Measurements from ENCODE around the gene PI4KA. TPM values are rescaled to one million over a fixed set of nuclear protein-coding genes. Genes with fewer than 3 reads are reported as not detected.
"Not testable (repeated sequence)": the region's sequence is repeated elsewhere in the genome, so short reads cannot be mapped to it uniquely, and the experiment has no call there.

The PI4KA gene
- total and polyA plus RNA-seq, 9 donors, result 21.1 to 48.1 (median 35.5) TPM

DNA sequence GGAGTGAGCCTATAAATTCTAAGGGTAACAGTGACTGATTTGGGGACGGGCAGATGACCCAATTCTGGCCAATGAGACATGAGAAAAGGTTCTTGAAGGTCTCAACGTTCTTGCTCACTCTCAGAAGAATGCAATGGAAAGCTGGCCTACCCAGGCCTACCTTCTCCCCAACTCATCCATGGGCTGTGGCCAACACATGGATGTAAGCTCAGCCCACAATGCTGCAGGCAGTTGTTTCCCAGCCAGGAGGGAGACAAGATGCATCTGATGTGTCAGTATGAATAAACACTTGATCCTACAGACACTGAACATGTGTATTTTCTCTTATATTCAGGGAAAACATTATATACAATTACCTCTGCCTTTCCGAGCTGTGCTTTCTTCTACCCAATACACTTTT lies 24.4 kb downstream of the PI4KA start:
- no peak for DNase-seq
- Histone ChIP-seq H3K4me1 (ENCODE audit: control insufficient read depth, insufficient read depth, low read length) (no peaks in the 10 kb centered on the region), H3K27me3 (ENCODE audit: control insufficient read depth, insufficient read depth, low read length) (no peaks in the 10 kb centered on the region), H3K9me3 (replicated peaks; ENCODE audit: control insufficient read depth, low read depth, low read length) (no peaks in the 10 kb centered on the region), H3K4me3 (ENCODE audit: low read length) (no peak overlapping the region), H3K36me3 (ENCODE audit: control insufficient read depth, insufficient read depth, low read length) (peaks cover 25% of the 10 kb centered on the region), H3K27ac (ENCODE audit: low read length) (no peak overlapping the region)
- WGBS (ENCODE audit: insufficient coverage), result no CpG with 5 or more reads among the region's 3 CpGs

- Histone ChIP-seq H3K4me3 (ENCODE audit: low read length) (no peak overlapping the region), H3K27me3 (ENCODE audit: control insufficient read depth, insufficient read depth, low read length) (no peaks in the 10 kb centered on the region), H3K36me3 (ENCODE audit: control insufficient read depth, insufficient read depth, low read length) (peaks cover 27% of the 10 kb centered on the region), H3K9me3 (replicated peaks; ENCODE audit: control insufficient read depth, low read depth, low read length) (no peaks in the 10 kb centered on the region), H3K27ac (ENCODE audit: low read length) (no peak overlapping the region), H3K4me1 (ENCODE audit: control insufficient read depth, insufficient read depth, low read length) (no peaks in the 10 kb centered on the region)
- no peak for DNase-seq
- WGBS (ENCODE audit: insufficient coverage), result 83% methylated on average over 5 of the region's 6 CpGs
These were observed 25.4 kb downstream of the PI4KA start for GRCh38 chr22:20833225-20833665.

GRCh38 chr22:20829491-20830134 lies 29.0 kb downstream of the PI4KA start:
- Histone ChIP-seq H3K27ac (ENCODE audit: low read length) (no peak overlapping the region), H3K27me3 (ENCODE audit: control insufficient read depth, insufficient read depth, low read length) (no peaks in the 10 kb centered on the region), H3K4me3 (ENCODE audit: low read length) (no peak overlapping the region), H3K36me3 (ENCODE audit: control insufficient read depth, insufficient read depth, low read length) (peaks cover 30% of the 10 kb centered on the region), H3K9me3 (replicated peaks; ENCODE audit: control insufficient read depth, low read depth, low read length) (no peaks in the 10 kb centered on the region), H3K4me1 (ENCODE audit: control insufficient read depth, insufficient read depth, low read length) (no peaks in the 10 kb centered on the region)
- DNase-seq, result no peak
- no CpG with 5 or more reads among the region's 3 CpGs for WGBS (ENCODE audit: insufficient coverage)

DNA sequence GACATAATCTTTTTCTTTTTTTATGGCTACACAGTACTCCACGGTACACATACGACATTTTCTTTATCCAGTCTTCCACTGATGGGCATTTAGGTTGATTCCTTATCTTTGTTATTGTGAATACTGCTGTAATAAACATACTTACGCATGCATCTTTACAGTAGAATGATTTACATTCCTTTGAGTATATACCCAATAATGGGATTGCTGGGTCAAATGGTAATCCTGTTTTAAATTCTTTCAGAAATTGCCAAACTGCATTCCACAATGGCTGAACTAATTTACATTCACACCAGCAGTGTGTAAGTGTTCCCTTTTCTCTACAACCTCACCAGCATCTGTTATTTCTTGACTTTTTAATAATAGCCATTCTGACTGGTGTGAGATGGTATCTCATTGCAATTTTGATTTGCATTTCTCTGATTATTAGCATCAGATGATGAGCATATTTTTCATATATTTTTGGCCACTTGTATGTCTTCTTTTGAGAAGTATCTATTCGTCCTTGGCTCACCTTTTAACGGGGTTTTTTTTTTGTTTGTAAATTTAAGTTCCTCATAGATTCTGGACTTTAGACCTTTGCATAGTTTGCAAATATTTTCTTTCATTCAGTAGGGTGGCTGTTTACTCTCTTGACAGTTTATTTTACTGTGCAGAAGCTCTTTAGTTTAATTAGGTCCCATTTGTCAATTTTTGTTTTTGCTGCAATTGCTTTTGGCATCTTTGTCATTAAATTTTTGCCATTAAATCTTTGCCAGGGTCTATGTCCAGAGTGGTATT lies 32.0 kb downstream of the PI4KA start:
- H3K4me1 ChIP-seq (ENCODE audit: control insufficient read depth, insufficient read depth, low read length); H3K4me3 ChIP-seq (ENCODE audit: low read length); H3K27ac ChIP-seq (ENCODE audit: low read length); DNase-seq; H3K9me3 ChIP-seq (replicated peaks; ENCODE audit: control insufficient read depth, low read depth, low read length); H3K27me3 ChIP-seq (ENCODE audit: control insufficient read depth, insufficient read depth, low read length): not testable (repeated sequence)
- no CpG with 5 or more reads among the region's 5 CpGs for WGBS (ENCODE audit: insufficient coverage)
- peaks cover 28% of the 10 kb centered on the region for H3K36me3 ChIP-seq (ENCODE audit: control insufficient read depth, insufficient read depth, low read length)

DNA sequence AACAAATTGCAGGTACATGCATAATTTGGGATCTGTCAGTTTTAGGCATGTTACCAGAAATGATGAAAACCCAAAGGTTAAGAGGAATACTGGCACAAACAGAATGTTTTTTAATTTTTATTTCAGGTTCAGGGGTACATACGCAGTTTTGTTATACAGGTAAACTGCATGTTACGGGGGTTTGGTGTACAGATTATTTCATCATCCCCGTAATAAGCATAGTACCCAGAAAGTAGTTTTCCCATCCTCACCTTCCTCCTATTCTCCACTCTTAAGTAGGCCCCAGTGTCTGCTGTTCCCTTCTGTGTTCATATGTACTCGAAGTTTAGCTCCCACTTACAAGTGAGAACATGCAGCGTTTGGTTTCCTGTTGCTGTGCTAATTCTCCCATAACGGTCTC lies 33.0 kb downstream of the PI4KA start:
- Histone ChIP-seq H3K9me3 (replicated peaks; ENCODE audit: control insufficient read depth, low read depth, low read length) (no peaks in the 10 kb centered on the region), H3K4me1 (ENCODE audit: control insufficient read depth, insufficient read depth, low read length) (no peaks in the 10 kb centered on the region), H3K27ac (ENCODE audit: low read length) (no peak overlapping the region), H3K36me3 (ENCODE audit: control insufficient read depth, insufficient read depth, low read length) (peaks cover 26% of the 10 kb centered on the region), H3K4me3 (ENCODE audit: low read length) (no peak overlapping the region), H3K27me3 (ENCODE audit: control insufficient read depth, insufficient read depth, low read length) (no peaks in the 10 kb centered on the region)
- 72% methylated on average over 3 of the region's 6 CpGs for WGBS (ENCODE audit: insufficient coverage)
- DNase-seq, result no peak

DNA sequence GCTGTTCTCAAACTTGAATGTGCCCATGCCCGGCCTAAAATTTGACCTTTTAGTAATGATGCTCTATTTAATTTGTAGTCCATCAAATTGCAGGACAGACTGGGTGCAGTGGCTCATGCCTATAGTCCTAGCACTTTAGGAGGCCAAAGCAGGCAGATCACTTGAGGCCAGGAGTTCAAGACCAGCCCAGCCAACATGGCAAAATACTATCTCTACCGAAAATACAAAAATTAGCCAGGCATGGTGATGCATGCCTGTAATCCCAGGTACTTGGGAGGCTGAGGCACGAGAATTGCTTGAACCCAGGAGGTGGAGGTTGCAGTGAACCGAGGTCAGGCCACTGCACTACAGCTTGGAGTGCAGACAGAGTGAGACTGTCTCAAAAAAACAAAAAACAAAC lies 33.4 kb downstream of the PI4KA start:
- not testable (repeated sequence) for H3K9me3 ChIP-seq (replicated peaks; ENCODE audit: control insufficient read depth, low read depth, low read length); H3K27me3 ChIP-seq (ENCODE audit: control insufficient read depth, insufficient read depth, low read length); DNase-seq; H3K4me1 ChIP-seq (ENCODE audit: control insufficient read depth, insufficient read depth, low read length); H3K27ac ChIP-seq (ENCODE audit: low read length); H3K4me3 ChIP-seq (ENCODE audit: low read length)
- WGBS (ENCODE audit: insufficient coverage), result 100% methylated on average over 2 of the region's 4 CpGs
- peaks cover 27% of the 10 kb centered on the region for H3K36me3 ChIP-seq (ENCODE audit: control insufficient read depth, insufficient read depth, low read length)

DNA sequence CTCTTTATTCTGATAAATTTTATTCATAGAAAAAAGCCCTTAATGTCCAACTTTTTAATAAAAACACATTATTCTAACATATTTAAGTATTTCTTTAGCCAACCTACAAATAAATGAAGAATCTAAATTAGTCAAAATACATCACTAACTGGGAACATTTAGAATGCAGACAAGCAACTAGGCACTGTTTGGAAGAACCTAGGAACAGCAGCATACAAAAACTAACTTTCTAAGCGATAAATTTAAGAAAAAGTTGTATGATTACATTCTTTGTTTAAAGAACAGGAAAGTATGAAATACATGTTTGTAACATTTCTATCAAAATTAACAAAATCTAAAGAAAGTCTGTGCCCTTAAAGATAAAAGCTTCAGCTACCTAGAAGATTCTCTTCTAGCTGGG lies 35.3 kb downstream of the PI4KA start:
- Histone ChIP-seq H3K36me3 (ENCODE audit: control insufficient read depth, insufficient read depth, low read length) (peaks cover 42% of the 10 kb centered on the region), H3K27ac (ENCODE audit: low read length) (no peak overlapping the region), H3K4me1 (ENCODE audit: control insufficient read depth, insufficient read depth, low read length) (no peaks in the 10 kb centered on the region), H3K4me3 (ENCODE audit: low read length) (no peak overlapping the region), H3K27me3 (ENCODE audit: control insufficient read depth, insufficient read depth, low read length) (no peaks in the 10 kb centered on the region), H3K9me3 (replicated peaks; ENCODE audit: control insufficient read depth, low read depth, low read length) (no peaks in the 10 kb centered on the region)
- DNase-seq, result no peak
- no CpG with 5 or more reads among the region's 1 CpG for WGBS (ENCODE audit: insufficient coverage)

DNA sequence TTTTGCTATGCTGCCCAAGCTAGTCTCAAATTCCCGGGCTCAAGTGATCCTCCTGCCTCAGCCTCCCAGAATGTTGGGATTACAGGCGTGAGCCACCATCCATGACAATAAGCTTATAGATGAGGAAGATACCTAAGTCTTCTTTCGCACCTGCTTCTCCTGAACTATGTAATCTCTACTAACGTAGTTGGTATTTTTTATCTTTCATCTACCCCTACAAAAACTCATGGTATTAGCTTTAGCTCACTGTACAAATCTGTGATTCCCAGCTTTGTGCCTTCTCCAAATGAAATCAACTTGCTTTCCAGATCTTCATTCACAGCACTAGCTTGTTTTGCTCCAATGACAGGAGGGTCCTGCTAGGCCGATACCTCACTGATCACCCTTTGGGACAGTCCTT lies 36.4 kb downstream of the PI4KA start:
- DNase-seq, result no peak
- Histone ChIP-seq H3K9me3 (replicated peaks; ENCODE audit: control insufficient read depth, low read depth, low read length) (no peaks in the 10 kb centered on the region), H3K4me1 (ENCODE audit: control insufficient read depth, insufficient read depth, low read length) (no peaks in the 10 kb centered on the region), H3K27me3 (ENCODE audit: control insufficient read depth, insufficient read depth, low read length) (no peaks in the 10 kb centered on the region), H3K4me3 (ENCODE audit: low read length) (no peak overlapping the region), H3K36me3 (ENCODE audit: control insufficient read depth, insufficient read depth, low read length) (peaks cover 49% of the 10 kb centered on the region), H3K27ac (ENCODE audit: low read length) (no peak overlapping the region)
- WGBS (ENCODE audit: insufficient coverage), result 78% methylated on average over 2 of the region's 5 CpGs

DNA sequence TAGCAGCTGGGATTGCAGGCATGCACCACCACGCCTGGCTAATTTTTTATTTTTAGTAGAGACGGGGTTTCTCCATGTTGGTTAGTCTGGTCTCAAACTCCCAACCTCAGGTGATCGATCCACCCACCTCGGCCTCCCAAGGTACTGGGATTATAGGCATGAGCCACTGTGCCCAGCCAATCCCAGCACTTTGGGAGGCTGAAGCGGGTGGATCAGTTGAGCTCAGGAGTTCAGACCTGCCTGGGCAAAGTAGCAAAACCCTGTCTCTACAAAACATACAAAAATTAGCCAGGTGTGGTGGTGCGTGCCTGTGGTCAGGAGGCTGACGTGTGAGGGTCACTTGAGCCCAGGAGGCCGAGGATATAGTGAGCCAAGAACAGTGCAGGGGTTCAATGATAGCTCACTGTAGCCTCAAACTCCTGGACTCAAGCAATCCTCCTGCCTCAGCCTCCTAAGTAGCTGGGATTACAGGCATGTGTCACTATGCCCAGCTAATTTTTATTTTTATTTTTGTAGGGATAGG lies 36.8 kb downstream of the PI4KA start:
- not testable (repeated sequence) for H3K27me3 ChIP-seq (ENCODE audit: control insufficient read depth, insufficient read depth, low read length); H3K4me3 ChIP-seq (ENCODE audit: low read length); H3K27ac ChIP-seq (ENCODE audit: low read length); DNase-seq; H3K4me1 ChIP-seq (ENCODE audit: control insufficient read depth, insufficient read depth, low read length); H3K9me3 ChIP-seq (replicated peaks; ENCODE audit: control insufficient read depth, low read depth, low read length)
- WGBS (ENCODE audit: insufficient coverage), result no CpG with 5 or more reads among the region's 8 CpGs
- peaks cover 50% of the 10 kb centered on the region for H3K36me3 ChIP-seq (ENCODE audit: control insufficient read depth, insufficient read depth, low read length)

- Histone ChIP-seq H3K9me3 (replicated peaks; ENCODE audit: control insufficient read depth, low read depth, low read length) (no peaks in the 10 kb centered on the region), H3K4me1 (ENCODE audit: control insufficient read depth, insufficient read depth, low read length) (no peaks in the 10 kb centered on the region), H3K36me3 (ENCODE audit: control insufficient read depth, insufficient read depth, low read length) (peaks cover 55% of the 10 kb centered on the region), H3K4me3 (ENCODE audit: low read length) (no peak overlapping the region), H3K27me3 (ENCODE audit: control insufficient read depth, insufficient read depth, low read length) (no peaks in the 10 kb centered on the region), H3K27ac (ENCODE audit: low read length) (no peak overlapping the region)
- DNase-seq, result no peak
- 92% methylated on average over 5 of the region's 9 CpGs for WGBS (ENCODE audit: insufficient coverage)
These were observed 39.1 kb downstream of the PI4KA start for GRCh38 chr22:20819471-20819870.
